HepG2 (cell line): Measurements from ENCODE around the gene BHLHE23. TPM values are rescaled to one million over a fixed set of nuclear protein-coding genes. Genes with fewer than 3 reads are reported as not detected.

ENCODE experiments used
- ATAC-seq: fragments of 200-7000 bp; cut with Tn5 transposase; 3 replicates; pipeline ENCODE4 v1.9.1; 2020; ENCODE audit warnings: mild to moderate bottlenecking, moderate library complexity
- BruUV-seq: library from RNA; stranded (reverse); fragments of 400-500 nt; replicated peaks from 2 replicates; lab custom pipeline; 2021; lab: Mats Ljungman, UMichigan
- CTCF ChIA-PET: fragments of 300-600 bp; formaldehyde crosslinking; extraction: SDS; loops from one replicate; lab custom pipeline; 2021; ENCODE audit warnings: low total read pairs, inconsistent platforms, low intra/inter-chr PET ratio; lab: Yijun Ruan, JAX
- POLR2A ChIA-PET: fragments of 350-600 bp; sonication (Branson Sonifier 250); formaldehyde crosslinking; loops from one replicate; lab custom pipeline; 2020; ENCODE audit warnings: antibody characterized with exemption, inconsistent platforms; lab: Yijun Ruan, JAX
- DNase-seq: peaks from one replicate; pipeline ENCODE4 v3.0.0-alpha.2; 2015; ENCODE audit warnings: low spot score
- FAIRE-seq: peaks from 3 replicates; lab custom pipeline; 2011; peaks lifted over from hg19 to GRCh38; lab: Jason Lieb, UNC
- H2AFZ ChIP-seq: one replicate; pipeline ENCODE4 v1.6.1; 2011; ENCODE audit warnings: low read length, inconsistent platforms
- H3K27ac ChIP-seq: fragments of 300-600 bp; 3 replicates; pipeline ENCODE4 v1.8.0; 2011; ENCODE audit warnings: mixed run types, mild to moderate bottlenecking, mixed read lengths, low read length, inconsistent platforms; ENCODE audit not compliant: insufficient read depth; ENCODE audit errors: extremely low read length
- H3K27me3 ChIP-seq, 2 experiments: fragments of 200-600 bp in 1 of 2; 2 replicates in 1 of 2; 3 replicates in 1 of 2; pipeline versions ENCODE4 v1.6.0 to v1.8.0; 2011; ENCODE audit warnings: low read length in 2 of 2, mild to moderate bottlenecking in 2 of 2, moderate library complexity in 2 of 2, inconsistent platforms in 1 of 2; ENCODE audit not compliant: insufficient read depth in 2 of 2, control insufficient read depth in 1 of 2
- H3K36me3 ChIP-seq, 2 experiments: fragments of 200-600 bp in 1 of 2; replicated peaks in 1 of 2; 2 replicates in 1 of 2; 3 replicates in 1 of 2; pipeline versions ENCODE4 v1.5.1 to v1.8.0; 2011; ENCODE audit warnings: low read length in 2 of 2, inconsistent platforms in 1 of 2; ENCODE audit not compliant: insufficient read depth in 2 of 2, control insufficient read depth in 1 of 2
- H3K4me1 ChIP-seq: 2 replicates; pipeline ENCODE4 v1.5.1; 2012; ENCODE audit warnings: low read length, inconsistent platforms; ENCODE audit not compliant: insufficient read depth
- H3K4me2 ChIP-seq: 2 replicates; pipeline ENCODE4 v1.6.0; 2011; ENCODE audit warnings: low read depth, low read length, inconsistent platforms
- H3K4me3 ChIP-seq, 3 experiments: fragments of 200-600 bp in 1 of 3; sonication (generic), shearing (Covaris generic) in 1 of 3; replicated peaks in 1 of 3; 2 replicates each; pipeline ENCODE4 v1.5.1; 2011 to 2016; ENCODE audit warnings: low read length in 3 of 3, inconsistent platforms in 2 of 3, low read depth in 2 of 3, mild to moderate bottlenecking in 2 of 3, control low read depth in 1 of 3, mixed read lengths in 1 of 3; ENCODE audit not compliant: insufficient read depth in 1 of 3
- H3K79me2 ChIP-seq: one replicate; pipeline ENCODE4 v1.6.1; 2011; ENCODE audit warnings: low read length, inconsistent platforms; ENCODE audit not compliant: insufficient read depth
- H3K9ac ChIP-seq: 2 replicates; pipeline ENCODE4 v1.6.0; 2011; ENCODE audit warnings: mild to moderate bottlenecking, low read depth, low read length, inconsistent platforms; ENCODE audit not compliant: insufficient read depth
- H3K9me3 ChIP-seq: 2 replicates; pipeline ENCODE4 v1.5.1; 2012; ENCODE audit warnings: mild to moderate bottlenecking, low read length
- H4K20me1 ChIP-seq: 2 replicates; pipeline ENCODE4 v1.6.0; 2011; ENCODE audit warnings: inconsistent platforms, mild to moderate bottlenecking, low read length, moderate library complexity; ENCODE audit not compliant: insufficient read depth
- ARID5B ChIP-seq: IDR thresholded peaks from 2 replicates; pipeline ENCODE4 v1.4.0; 2020; ENCODE audit warnings: mild to moderate bottlenecking, missing genetic modification reagents
- CBX2 ChIP-seq, 2 experiments: fragments of 200-600 bp in 1 of 2; sonication (generic); formaldehyde crosslinking in 1 of 2; IDR thresholded peaks; 2 replicates each; pipeline versions ENCODE4 v1.7.0 to v1.8.1; 2018 to 2022; ENCODE audit warnings: low read depth in 2 of 2, low read length in 1 of 2, mild to moderate bottlenecking in 1 of 2, missing genetic modification reagents in 1 of 2
- EP300 ChIP-seq, 3 experiments: sonication (generic) in 1 of 3; formaldehyde crosslinking in 1 of 3; IDR thresholded peaks; 2 replicates each; pipeline versions ENCODE4 v1.5.1 to v1.6.1; 2011 to 2020; ENCODE audit warnings: low read depth in 2 of 3, low read length in 2 of 3, borderline replicate concordance in 1 of 3, improper control_type of control experiment in 1 of 3, mild to moderate bottlenecking in 1 of 3, missing genetic modification reagents in 1 of 3, moderate library complexity in 1 of 3
- HNRNPLL ChIP-seq: fragments of 200-400 bp; formaldehyde crosslinking; IDR thresholded peaks from 2 replicates; pipeline ENCODE4 v1.6.1; 2017; ENCODE audit warnings: mild to moderate bottlenecking, low read depth, low read length; ENCODE audit not compliant: poor library complexity, severe bottlenecking
- HOXA9 ChIP-seq: sonication (generic); formaldehyde crosslinking; IDR thresholded peaks from 2 replicates; pipeline ENCODE4 v1.8.1; 2022; ENCODE audit warnings: missing genetic modification reagents, mild to moderate bottlenecking, moderate library complexity, borderline replicate concordance
- MATR3 ChIP-seq: sonication (generic); formaldehyde crosslinking; IDR thresholded peaks from 2 replicates; pipeline ENCODE4 v1.4.0; 2020; ENCODE audit warnings: missing genetic modification reagents
- NFIB ChIP-seq: sonication (generic); formaldehyde crosslinking; IDR thresholded peaks from 2 replicates; pipeline ENCODE4 v1.9.0; 2021; ENCODE audit warnings: missing genetic modification reagents, mild to moderate bottlenecking, borderline replicate concordance
- ZIK1 ChIP-seq: sonication (generic); formaldehyde crosslinking; IDR thresholded peaks from 2 replicates; pipeline ENCODE4 v1.5.0; 2020; ENCODE audit warnings: mild to moderate bottlenecking, low read depth, missing genetic modification reagents, borderline replicate concordance
- ZNF678 ChIP-seq: sonication (generic); formaldehyde crosslinking; IDR thresholded peaks from 2 replicates; pipeline ENCODE4 v1.4.0; 2020; ENCODE audit warnings: mild to moderate bottlenecking, missing genetic modification reagents
- ZNF776 ChIP-seq: sonication (generic); formaldehyde crosslinking; IDR thresholded peaks from 2 replicates; pipeline ENCODE4 v1.4.0; 2020; ENCODE audit warnings: mild to moderate bottlenecking, missing genetic modification reagents
- WGBS: methylation state at CpG from one replicate; pipeline ENCODE4 v1.1.6; 2017; ENCODE audit warnings: low lambda C conversion rate; 5-methylcytosine and 5-hydroxymethylcytosine counted together
- in situ Hi-C: cut with HindIII; loops from 2 replicates; pipeline ENCODE4 v1.10.0; 2017; ENCODE audit warnings: low pct_unique_long_range_greater_than_20kb; ENCODE audit not compliant: extremely low pct_ligation_motif_present
- intact Hi-C: fragments of 100-400 bp; cut with micrococcal nuclease; formaldehyde crosslinking; loops from one replicate; pipeline ENCODE4 v1.10.0; 2022; ENCODE audit not compliant: unreplicated experiment
- polyA plus RNA-seq, 8 experiments: library from polyadenylated mRNA; depleted of rRNA in 3 of 8; stranded (reverse) in 7 of 8; unstranded in 1 of 8; fragments of >200 nt; fragmentation: Illumina TruSeq in 4 of 8; extraction: Trizol in 4 of 8; gene quantifications; 2 replicates each; pipeline versions ENCODE4 v1.2.1 to v1.2.3, GENCODE V29; 2011 to 2016; ENCODE audit warnings: low read depth in 4 of 8, missing spikeins in 1 of 8, mixed read lengths in 1 of 8; ENCODE audit not compliant: insufficient read depth in 1 of 8
- total RNA-seq, 5 experiments: library from RNA; depleted of rRNA; stranded (reverse); fragments of >200 nt; fragmentation: Illumina TruSeq; extraction: Trizol; gene quantifications; 2 replicates each; pipeline ENCODE4 v1.2.3, GENCODE V29; 2016; ENCODE audit warnings: low read depth in 1 of 5

Gene BHLHE23
- total and polyA plus RNA-seq, 2 of the 13 experiments (the other 11 are each of a cell fraction or from before 2014, with no cell fraction given), result not detected

GRCh38 chr20:63055575-63056235 lies 48.9 kb upstream of the BHLHE23 start:
- Histone ChIP-seq H4K20me1 (peaks cover 19% of the 10 kb centered on the region), H3K4me2 (no peak overlapping the region), H3K36me3 (no peaks in the 10 kb centered on the region), H3K27me3 (peaks cover 28 to 77% of the 10 kb centered on the region in 2 experiments)
- in situ Hi-C loops, result loop anchor here (5.0 kb wide), 1 partner anchor 127 kb away; no protein-coding TSS in a partner anchor
- CTCF ChIA-PET, result interaction anchor here (0.7 to 1.3 kb wide), 4 partner anchors 116 to 160 kb away, joined by 3 to 6 read pairs (median 4); no protein-coding TSS in a partner anchor
- FAIRE-seq, result no peak
- POLR2A ChIA-PET, result no interaction called here
- TF ChIP-seq NFIB (CRISPR knock-in tag) (0 out of 2 replicates have a peak, but pooled peaks have one; percentile 67), HNRNPLL (peak; percentile 9), ARID5B (no peak), MATR3 (CRISPR knock-in tag) (0 out of 2 replicates have a peak, but pooled peaks have one; percentile 1), ZNF776 (0 out of 2 replicates have a peak, but pooled peaks have one; percentile 1), CBX2 (IDR thresholded peaks at IDR 0.05; ENCODE audit: low read depth, low read length) (no peak), CBX2 (CRISPR knock-in tag; IDR thresholded peaks at IDR 0.05; ENCODE audit: low read depth) (0 out of 2 replicates have a peak, but pooled peaks have one; percentile 27), HOXA9 (CRISPR knock-in tag) (no peak), EP300 (IDR thresholded peaks at IDR 0.05; ENCODE audit: low read depth in 2 of 2, low read length in 2 of 2) (no peak), EP300 (CRISPR knock-in tag; IDR thresholded peaks at IDR 0.05; ENCODE audit: borderline replicate concordance) (no peak), ZNF678 (0 out of 2 replicates have a peak, but pooled peaks have one; percentile 54), ZIK1 (no peak)
- TF ChIP-seq, all 625 proteins: peak for 6
- no peaks in the 10 kb centered on the region for H3K79me2 ChIP-seq
- H3K9ac ChIP-seq, result no peak overlapping the region
- no TSS peak for BruUV-seq
- H3K9me3 ChIP-seq, result no peaks in the 10 kb centered on the region
- 11% methylated on average over 11 of the region's 15 CpGs for WGBS
- intact Hi-C loops, result loop anchor here (1.0 to 10.0 kb wide), 2 partner anchors 117 to 189 kb away; no protein-coding TSS in a partner anchor
- H3K4me1 ChIP-seq, result peaks cover 9% of the 10 kb centered on the region
- DNase-seq (no peak), ATAC-seq (no peak)
- H2AFZ ChIP-seq, result no peak overlapping the region
- H3K27ac ChIP-seq, result no peak overlapping the region
- H3K4me3 ChIP-seq, result no peak overlapping the region
